ENCODE results near the gene HRAS.
A peak's percentile ranks its signal among the peaks of the same experiment; 100 is the strongest.

Gene HRAS

GRCh38 chr11:495537-495931 is 39.8 kb downstream of the HRAS start:
- Histone ChIP-seq H3K27ac (ENCODE audit: low read depth, low read length, severe bottlenecking) (no peak overlapping the region), H3K36me3 (ENCODE audit: control insufficient read depth, insufficient read depth, low read length) (peaks cover 81% of the 10 kb centered on the region), H3K4me1 (ENCODE audit: control insufficient read depth, insufficient read depth, low read length, poor library complexity, severe bottlenecking) (no peaks in the 10 kb centered on the region), H3K4me3 (ENCODE audit: extremely low read depth, insufficient read depth, low read length, poor library complexity, severe bottlenecking) (no peak overlapping the region), H3K9me3 (ENCODE audit: control insufficient read depth, low read length) (no peaks in the 10 kb centered on the region)
- WGBS, 2 experiments (ENCODE audit: insufficient coverage in 2 of 2): 95 to 97% methylated on average over 8 of the region's 10 CpGs

- H3K4me1 ChIP-seq (ENCODE audit: control insufficient read depth, insufficient read depth, low read length, poor library complexity, severe bottlenecking): no peaks in the 10 kb centered on the region
- H3K36me3 ChIP-seq (ENCODE audit: control insufficient read depth, insufficient read depth, low read length): peaks cover 81% of the 10 kb centered on the region
- H3K4me3 ChIP-seq (ENCODE audit: extremely low read depth, insufficient read depth, low read length, poor library complexity, severe bottlenecking): no peak overlapping the region
- peak overlapping the region; percentile 10 for H3K27ac ChIP-seq (ENCODE audit: low read depth, low read length, severe bottlenecking)
- H3K9me3 ChIP-seq (ENCODE audit: control insufficient read depth, low read length): no peaks in the 10 kb centered on the region
- WGBS, 2 experiments (ENCODE audit: insufficient coverage in 2 of 2): 91 to 96% methylated on average over 25 to 31 of the region's 37 CpGs
Measured at GRCh38 chr11:494761-495536, 40.4 kb downstream of the HRAS start.

- WGBS, 2 experiments (ENCODE audit: insufficient coverage in 2 of 2): 95 to 97% methylated on average over 27 to 29 of the region's 32 CpGs
- H3K27ac ChIP-seq (ENCODE audit: low read depth, low read length, severe bottlenecking): no peak overlapping the region
- peaks cover 71% of the 10 kb centered on the region for H3K36me3 ChIP-seq (ENCODE audit: control insufficient read depth, insufficient read depth, low read length)
- H3K4me3 ChIP-seq (ENCODE audit: extremely low read depth, insufficient read depth, low read length, poor library complexity, severe bottlenecking): no peak overlapping the region
- H3K4me1 ChIP-seq (ENCODE audit: control insufficient read depth, insufficient read depth, low read length, poor library complexity, severe bottlenecking): no peaks in the 10 kb centered on the region
- H3K9me3 ChIP-seq (ENCODE audit: control insufficient read depth, low read length): no peaks in the 10 kb centered on the region
Measured at GRCh38 chr11:492427-493226, 42.7 kb downstream of the HRAS start.

GRCh38 chr11:491358-491757 is 44.0 kb downstream of the HRAS start:
- no peaks in the 10 kb centered on the region for H3K9me3 ChIP-seq (ENCODE audit: control insufficient read depth, low read length)
- H3K4me1 ChIP-seq (ENCODE audit: control insufficient read depth, insufficient read depth, low read length, poor library complexity, severe bottlenecking): no peaks in the 10 kb centered on the region
- no peak overlapping the region for H3K4me3 ChIP-seq (ENCODE audit: extremely low read depth, insufficient read depth, low read length, poor library complexity, severe bottlenecking)
- no peak overlapping the region for H3K27ac ChIP-seq (ENCODE audit: low read depth, low read length, severe bottlenecking)
- 90 to 98% methylated on average over 3 to 7 of the region's 7 CpGs for WGBS, 2 experiments (ENCODE audit: insufficient coverage in 2 of 2)
- H3K36me3 ChIP-seq (ENCODE audit: control insufficient read depth, insufficient read depth, low read length): peaks cover 62% of the 10 kb centered on the region

GRCh38 chr11:490930-491260 is 44.5 kb downstream of the HRAS start:
- WGBS, 2 experiments (ENCODE audit: insufficient coverage in 2 of 2): 94 to 97% methylated on average over 14 to 15 of the region's 15 CpGs
- Histone ChIP-seq H3K4me1 (ENCODE audit: control insufficient read depth, insufficient read depth, low read length, poor library complexity, severe bottlenecking) (no peaks in the 10 kb centered on the region), H3K9me3 (ENCODE audit: control insufficient read depth, low read length) (no peaks in the 10 kb centered on the region), H3K4me3 (ENCODE audit: extremely low read depth, insufficient read depth, low read length, poor library complexity, severe bottlenecking) (no peak overlapping the region), H3K27ac (ENCODE audit: low read depth, low read length, severe bottlenecking) (no peak overlapping the region), H3K36me3 (ENCODE audit: control insufficient read depth, insufficient read depth, low read length) (peaks cover 58% of the 10 kb centered on the region)

- Histone ChIP-seq H3K4me3 (ENCODE audit: extremely low read depth, insufficient read depth, low read length, poor library complexity, severe bottlenecking) (no peak overlapping the region), H3K27ac (ENCODE audit: low read depth, low read length, severe bottlenecking) (no peak overlapping the region), H3K9me3 (ENCODE audit: control insufficient read depth, low read length) (no peaks in the 10 kb centered on the region), H3K36me3 (ENCODE audit: control insufficient read depth, insufficient read depth, low read length) (peaks cover 52% of the 10 kb centered on the region), H3K4me1 (ENCODE audit: control insufficient read depth, insufficient read depth, low read length, poor library complexity, severe bottlenecking) (no peaks in the 10 kb centered on the region)
- 95 to 97% methylated on average over 33 to 34 of the region's 38 CpGs for WGBS, 2 experiments (ENCODE audit: insufficient coverage in 2 of 2)
Measured at GRCh38 chr11:490186-490929, 45.0 kb downstream of the HRAS start.

- Histone ChIP-seq H3K4me1 (ENCODE audit: control insufficient read depth, insufficient read depth, low read length, poor library complexity, severe bottlenecking) (no peaks in the 10 kb centered on the region), H3K36me3 (ENCODE audit: control insufficient read depth, insufficient read depth, low read length) (peaks cover 46% of the 10 kb centered on the region), H3K4me3 (ENCODE audit: extremely low read depth, insufficient read depth, low read length, poor library complexity, severe bottlenecking) (no peak overlapping the region), H3K9me3 (ENCODE audit: control insufficient read depth, low read length) (no peaks in the 10 kb centered on the region), H3K27ac (ENCODE audit: low read depth, low read length, severe bottlenecking) (no peak overlapping the region)
- 93 to 97% methylated on average over 32 to 34 of the region's 37 CpGs for WGBS, 2 experiments (ENCODE audit: insufficient coverage in 2 of 2)
Measured at GRCh38 chr11:489610-490185, 45.7 kb downstream of the HRAS start.

- Histone ChIP-seq H3K4me1 (ENCODE audit: control insufficient read depth, insufficient read depth, low read length, poor library complexity, severe bottlenecking) (no peaks in the 10 kb centered on the region), H3K36me3 (ENCODE audit: control insufficient read depth, insufficient read depth, low read length) (peaks cover 39% of the 10 kb centered on the region), H3K27ac (ENCODE audit: low read depth, low read length, severe bottlenecking) (no peak overlapping the region), H3K9me3 (ENCODE audit: control insufficient read depth, low read length) (no peaks in the 10 kb centered on the region), H3K4me3 (ENCODE audit: extremely low read depth, insufficient read depth, low read length, poor library complexity, severe bottlenecking) (no peak overlapping the region)
- 95 to 97% methylated on average over 17 to 19 of the region's 19 CpGs for WGBS, 2 experiments (ENCODE audit: insufficient coverage in 2 of 2)
Measured at GRCh38 chr11:488992-489391, 46.4 kb downstream of the HRAS start.

- Histone ChIP-seq H3K4me3 (ENCODE audit: extremely low read depth, insufficient read depth, low read length, poor library complexity, severe bottlenecking) (no peak overlapping the region), H3K4me1 (ENCODE audit: control insufficient read depth, insufficient read depth, low read length, poor library complexity, severe bottlenecking) (no peaks in the 10 kb centered on the region), H3K27ac (ENCODE audit: low read depth, low read length, severe bottlenecking) (no peak overlapping the region), H3K36me3 (ENCODE audit: control insufficient read depth, insufficient read depth, low read length) (peaks cover 40% of the 10 kb centered on the region), H3K9me3 (ENCODE audit: control insufficient read depth, low read length) (no peaks in the 10 kb centered on the region)
- 94 to 96% methylated on average over 15 to 16 of the region's 19 CpGs for whole genome bisulfite sequencing, 2 experiments (ENCODE audit: insufficient coverage in 2 of 2)
Measured at GRCh38 chr11:488579-488978, 46.8 kb downstream of the HRAS start.

GRCh38 chr11:488062-488461 is 47.3 kb downstream of the HRAS start:
- Histone ChIP-seq H3K9me3 (ENCODE audit: control insufficient read depth, low read length) (no peaks in the 10 kb centered on the region), H3K36me3 (ENCODE audit: control insufficient read depth, insufficient read depth, low read length) (peaks cover 40% of the 10 kb centered on the region), H3K4me3 (ENCODE audit: extremely low read depth, insufficient read depth, low read length, poor library complexity, severe bottlenecking) (no peak overlapping the region), H3K27ac (ENCODE audit: low read depth, low read length, severe bottlenecking) (no peak overlapping the region), H3K4me1 (ENCODE audit: control insufficient read depth, insufficient read depth, low read length, poor library complexity, severe bottlenecking) (no peaks in the 10 kb centered on the region)
- WGBS, 2 experiments (ENCODE audit: insufficient coverage in 2 of 2): 89 to 95% methylated on average over 23 to 25 of the region's 25 CpGs

All from mesodermal cell (in vitro differentiated cells).